ENCODE measurements around the gene BDKRB2.
A peak's percentile ranks its signal among the peaks of the same experiment; 100 is the strongest.
"Not testable (repeated sequence)": the region's sequence is repeated elsewhere in the genome, so short reads cannot be mapped to it uniquely, and the experiment has no call there.

BDKRB2 gene

GRCh38 chr14:96225213-96225612, 20.6 kb downstream of the BDKRB2 start:
- no peak for DNase-seq

DNA sequence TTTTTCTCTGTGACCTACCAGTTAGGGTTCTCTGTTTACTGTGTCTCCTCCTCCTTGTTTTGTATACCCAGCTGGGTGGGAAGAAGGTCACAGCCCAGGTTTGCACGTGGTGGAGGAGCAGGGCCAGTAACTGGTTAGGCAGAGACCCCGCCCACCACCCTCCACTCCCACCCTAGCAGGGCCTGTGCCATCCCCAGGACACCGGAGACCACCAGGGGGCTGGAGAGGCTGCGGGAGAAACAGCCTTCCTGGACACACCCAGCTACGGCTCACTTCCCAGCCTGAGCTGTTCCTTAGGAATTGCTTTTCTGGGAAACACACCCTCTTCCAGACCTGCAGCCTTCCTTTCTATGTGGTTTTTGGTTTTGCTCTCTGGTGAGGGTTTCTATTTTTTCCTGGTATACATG, 21.1 kb downstream of the BDKRB2 start:
- no peak for DNase-seq

- no peak for DNase-seq
These were observed 22.8 kb downstream of the BDKRB2 start for GRCh38 chr14:96227428-96227827.

- DNase-seq: no peak
These were observed 24.7 kb downstream of the BDKRB2 start for GRCh38 chr14:96229315-96229714.

- DNase-seq: no peak
These were observed 26.4 kb downstream of the BDKRB2 start for GRCh38 chr14:96231056-96231455.

- no peak for DNase-seq
These were observed 27.0 kb downstream of the BDKRB2 start for GRCh38 chr14:96231526-96232130.

DNA sequence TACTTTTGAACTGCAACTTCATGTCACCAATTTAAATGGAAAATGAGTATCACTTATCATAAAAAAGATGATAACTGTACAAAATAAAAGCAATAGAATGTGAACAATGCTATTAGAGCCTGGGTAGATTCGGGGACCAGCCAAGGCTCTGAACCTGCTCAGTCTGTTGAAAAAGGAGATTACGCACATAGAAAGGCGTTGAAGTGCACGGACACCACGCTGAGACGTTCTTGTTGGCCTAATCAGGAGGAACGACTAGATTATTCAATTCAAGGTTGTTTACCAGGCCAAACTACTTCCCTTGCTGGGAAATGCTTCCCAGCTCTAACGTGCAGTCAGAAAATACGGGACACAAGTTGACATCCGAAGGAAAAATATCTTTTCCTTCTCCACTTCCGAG, 27.9 kb downstream of the BDKRB2 start:
- DNase-seq: no peak

GRCh38 chr14:96233661-96234060, 29.0 kb downstream of the BDKRB2 start:
- DNase-seq: no peak

- DNase-seq: no peak
These were observed 30.8 kb downstream of the BDKRB2 start for GRCh38 chr14:96235426-96235825.

DNA sequence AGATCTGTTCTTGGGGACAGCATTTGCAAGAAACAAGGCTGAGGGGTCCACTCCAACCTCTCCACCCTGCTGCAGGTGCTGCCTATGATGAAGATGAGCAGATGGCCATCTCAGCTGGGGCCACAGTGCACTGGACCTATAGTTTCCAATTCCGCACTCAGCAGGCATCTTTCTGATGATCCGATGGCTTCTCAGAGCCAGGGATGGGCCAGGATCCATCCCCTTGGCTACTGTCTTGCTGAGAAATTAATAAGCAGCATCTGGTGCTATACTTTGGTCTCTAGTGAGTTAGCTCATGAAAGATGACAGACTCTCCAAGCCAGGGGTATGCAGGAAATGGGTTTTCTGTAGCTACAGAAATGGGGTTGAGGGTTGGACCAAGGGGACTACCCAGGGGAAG, 33.0 kb downstream of the BDKRB2 start:
- no peak for DNase-seq

DNA sequence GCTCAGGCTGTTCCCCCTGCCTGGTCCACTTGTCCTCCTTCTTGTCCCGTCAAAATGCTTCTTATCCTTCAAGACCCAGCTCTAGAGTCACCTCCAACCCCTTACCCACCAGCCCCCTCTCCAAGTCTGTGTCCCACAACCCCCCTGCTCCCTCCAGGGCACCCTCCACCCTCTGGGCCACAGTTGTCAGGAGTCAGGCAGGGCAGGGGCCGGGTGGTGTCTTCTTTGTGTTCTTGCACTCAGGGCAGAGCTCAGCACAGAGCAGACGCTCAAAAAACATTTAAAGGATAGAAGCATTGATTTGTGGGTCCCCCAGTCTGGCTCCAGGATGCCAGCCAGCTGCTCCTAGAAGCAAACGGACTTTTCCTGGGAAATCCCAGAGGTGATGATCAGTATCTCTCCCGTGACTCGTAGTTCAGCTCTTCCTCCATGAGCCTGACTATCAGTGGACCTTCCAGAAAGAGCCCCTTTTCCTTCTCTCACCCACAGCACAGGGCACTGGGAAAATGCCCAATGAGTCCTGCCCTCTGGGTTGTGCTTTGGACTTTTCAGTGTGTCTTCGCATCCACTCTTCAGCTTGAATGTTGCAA, 34.1 kb downstream of the BDKRB2 start:
- no peak for DNase-seq

DNA sequence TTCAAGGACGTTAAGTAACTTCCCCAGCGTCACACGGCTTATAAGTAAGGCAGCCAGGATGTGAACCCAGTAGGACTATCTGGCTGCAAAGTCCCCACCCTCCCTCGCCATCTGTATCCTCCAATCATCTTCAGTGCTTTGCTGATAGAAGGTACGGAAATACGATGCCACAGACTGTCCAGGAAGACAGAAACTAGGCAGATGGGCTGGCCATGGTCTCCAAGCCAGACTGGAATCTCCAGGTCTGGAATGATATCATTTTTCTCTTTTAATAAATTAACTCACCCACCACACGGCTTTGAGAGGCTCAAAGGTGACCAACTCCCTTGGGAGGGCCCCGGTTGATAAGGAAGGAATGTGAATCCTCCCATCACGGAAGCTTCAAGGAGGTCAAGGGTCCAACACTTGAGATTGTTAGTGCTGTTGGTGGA, 35.1 kb downstream of the BDKRB2 start:
- DNase-seq: no peak

GRCh38 chr14:96240641-96241040, 36.0 kb downstream of the BDKRB2 start:
- DNase-seq: no peak

DNA sequence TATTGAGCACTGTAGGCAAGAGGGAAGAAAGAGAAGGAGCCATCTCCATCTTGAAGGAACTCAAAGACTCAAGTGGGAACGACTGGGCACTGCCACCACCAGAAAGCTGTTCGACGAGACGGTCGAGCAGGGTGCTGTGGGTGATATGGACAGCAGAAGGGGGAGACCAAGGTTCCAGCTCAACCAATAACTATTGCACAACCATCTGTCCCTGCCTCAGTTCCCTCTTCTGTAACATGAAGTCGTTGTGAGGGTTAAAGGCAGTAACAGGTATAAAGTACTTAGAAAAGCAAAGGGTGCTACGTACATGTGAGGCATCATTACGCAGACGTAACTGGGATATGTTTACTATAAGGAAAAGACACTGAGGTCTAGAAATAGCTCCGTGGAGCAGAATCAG, 37.5 kb downstream of the BDKRB2 start:
- no peak for DNase-seq

DNA sequence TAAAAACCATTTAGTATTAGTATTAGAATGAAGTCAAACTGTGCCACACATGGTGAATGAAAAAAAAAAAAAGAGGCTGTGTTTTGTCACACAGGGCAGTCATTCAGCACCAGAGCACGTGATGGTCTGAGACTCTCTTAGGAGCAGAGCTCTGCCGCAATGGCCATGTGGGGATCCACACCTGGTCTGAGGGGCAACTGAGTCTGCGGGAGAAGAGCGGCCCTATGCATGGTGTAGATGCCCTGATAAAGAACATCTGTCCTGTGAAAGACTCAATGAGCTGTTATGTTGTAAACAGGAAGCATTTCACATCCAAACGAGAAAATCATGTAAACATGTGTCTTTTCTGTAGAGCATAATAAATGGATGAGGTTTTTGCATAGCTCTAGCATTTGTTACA, 39.1 kb downstream of the BDKRB2 start:
- no peak for DNase-seq

GRCh38 chr14:96245074-96245473, 40.4 kb downstream of the BDKRB2 start:
- DNase-seq: not testable (repeated sequence)

DNA sequence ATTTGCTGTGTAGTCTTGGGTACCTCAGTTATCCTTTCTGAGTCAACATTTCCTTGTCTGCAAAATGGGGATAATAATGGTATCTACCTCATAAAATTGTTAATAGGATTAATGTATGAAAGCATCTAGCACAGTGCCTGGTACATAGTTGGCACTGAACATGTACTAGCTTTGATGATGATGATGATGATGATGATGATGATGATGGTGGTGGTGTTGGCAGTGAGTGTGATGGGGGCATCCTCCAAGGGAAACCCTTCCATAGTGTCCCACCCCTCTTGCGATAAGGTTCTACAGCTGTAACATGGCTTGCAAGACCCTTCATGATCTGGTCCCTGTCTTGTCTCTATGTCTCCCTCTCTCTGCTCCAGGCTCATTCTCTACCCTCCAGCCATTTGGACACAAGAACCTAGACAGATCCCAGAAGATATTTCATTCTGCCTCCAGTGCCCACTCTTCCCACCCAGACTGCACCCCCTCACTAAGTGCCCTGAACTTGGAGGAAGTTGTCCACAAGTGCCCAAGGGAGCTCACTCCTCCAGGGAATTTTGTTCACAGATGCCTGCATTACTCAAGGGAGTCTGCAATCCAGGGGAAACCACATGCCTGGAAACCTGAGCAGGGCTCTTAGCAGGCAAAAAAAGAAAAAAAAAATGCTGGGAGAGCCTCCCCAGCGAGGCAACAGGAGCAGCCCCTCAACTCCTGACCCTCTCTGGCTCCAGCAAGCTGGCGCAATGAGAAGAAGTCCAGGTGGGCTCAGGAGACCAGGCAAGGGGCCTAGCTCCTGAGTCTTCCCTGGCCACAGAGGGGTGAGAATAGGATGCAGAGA, 41.3 kb downstream of the BDKRB2 start:
- DNase-seq: no peak

GRCh38 chr14:96246539-96246847, 41.9 kb downstream of the BDKRB2 start:
- peak; percentile 7 to 54 (median 40) for DNase-seq

GRCh38 chr14:96247031-96247430, 42.4 kb downstream of the BDKRB2 start:
- no peak for DNase-seq

- peak; percentile 76 to 89 (median 86) for DNase-seq
These were observed 44.4 kb downstream of the BDKRB2 start for GRCh38 chr14:96249029-96249428.

- DNase-seq: no peak
These were observed 45.8 kb downstream of the BDKRB2 start for GRCh38 chr14:96250485-96250884.

DNA sequence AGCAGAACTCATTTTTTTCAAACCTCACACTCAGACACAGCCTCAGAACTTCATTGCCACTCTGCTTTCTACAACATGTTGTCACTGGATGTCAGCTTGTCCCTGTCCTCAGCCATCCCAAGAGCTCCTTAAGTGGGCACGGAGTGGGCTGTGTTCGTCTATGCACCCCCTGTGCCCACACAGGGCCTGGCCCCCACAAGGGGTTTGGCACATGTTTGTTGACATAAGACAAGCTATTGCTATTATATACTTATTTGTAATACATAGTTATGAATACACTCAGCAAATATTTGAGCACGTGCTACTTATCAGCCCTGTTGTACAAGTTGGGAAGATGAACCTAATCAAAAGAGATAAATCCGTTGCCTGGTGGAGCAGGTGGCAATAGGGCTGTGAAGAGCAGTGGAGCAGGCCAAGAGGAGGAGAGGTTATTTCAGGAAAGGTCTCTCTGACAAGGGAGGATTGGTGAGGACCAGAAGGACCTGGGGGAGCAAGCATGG, 47.1 kb downstream of the BDKRB2 start:
- DNase-seq: no peak

DNA sequence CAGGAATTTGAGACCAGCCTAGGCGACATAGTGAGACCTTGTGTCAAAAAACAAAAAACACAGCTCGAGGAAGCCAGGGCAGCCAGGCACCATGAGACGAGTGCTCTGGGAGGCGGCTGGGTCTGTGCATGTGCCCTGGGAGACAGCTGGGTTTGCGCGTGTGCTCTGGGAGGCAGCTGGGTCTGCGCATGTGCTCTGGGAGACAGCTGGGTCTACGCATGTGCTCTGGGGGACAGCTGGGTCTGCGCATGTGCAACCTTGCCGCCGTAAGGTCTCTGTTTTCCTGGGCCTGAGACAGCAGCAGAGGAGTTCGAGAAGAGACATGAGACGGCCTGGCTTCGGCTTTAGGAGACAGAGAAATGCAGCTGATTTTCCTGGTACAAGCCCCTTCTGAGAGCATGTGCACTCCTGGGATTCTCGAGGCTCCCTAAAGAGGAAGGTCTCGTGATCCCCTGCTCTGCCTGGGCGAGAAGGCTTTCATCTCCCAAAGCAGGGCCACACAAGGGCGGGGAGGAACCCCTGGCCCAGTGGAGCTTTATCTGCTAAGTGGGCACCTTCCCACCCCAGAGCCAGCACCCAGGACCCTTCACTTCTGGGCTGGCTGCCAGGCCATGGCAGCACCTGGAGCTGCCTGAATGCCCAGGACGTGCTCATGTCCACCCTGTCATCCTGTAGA, 47.8 kb downstream of the BDKRB2 start:
- no peak for DNase-seq
